GM21528 (cell line): ENCODE results near the gene TMEM179.
"Not testable (repeated sequence)": the region's sequence is repeated elsewhere in the genome, so short reads cannot be mapped to it uniquely, and the experiment has no call there.

Experiments
- ATAC-seq: cut with Tn5 transposase; IDR thresholded peaks from one replicate; pipeline ENCODE4 v1.9.1; 2021; ENCODE audit warnings: mild to moderate bottlenecking, moderate library complexity; ENCODE audit not compliant: unreplicated experiment, low FRiP score

TMEM179 gene

DNA sequence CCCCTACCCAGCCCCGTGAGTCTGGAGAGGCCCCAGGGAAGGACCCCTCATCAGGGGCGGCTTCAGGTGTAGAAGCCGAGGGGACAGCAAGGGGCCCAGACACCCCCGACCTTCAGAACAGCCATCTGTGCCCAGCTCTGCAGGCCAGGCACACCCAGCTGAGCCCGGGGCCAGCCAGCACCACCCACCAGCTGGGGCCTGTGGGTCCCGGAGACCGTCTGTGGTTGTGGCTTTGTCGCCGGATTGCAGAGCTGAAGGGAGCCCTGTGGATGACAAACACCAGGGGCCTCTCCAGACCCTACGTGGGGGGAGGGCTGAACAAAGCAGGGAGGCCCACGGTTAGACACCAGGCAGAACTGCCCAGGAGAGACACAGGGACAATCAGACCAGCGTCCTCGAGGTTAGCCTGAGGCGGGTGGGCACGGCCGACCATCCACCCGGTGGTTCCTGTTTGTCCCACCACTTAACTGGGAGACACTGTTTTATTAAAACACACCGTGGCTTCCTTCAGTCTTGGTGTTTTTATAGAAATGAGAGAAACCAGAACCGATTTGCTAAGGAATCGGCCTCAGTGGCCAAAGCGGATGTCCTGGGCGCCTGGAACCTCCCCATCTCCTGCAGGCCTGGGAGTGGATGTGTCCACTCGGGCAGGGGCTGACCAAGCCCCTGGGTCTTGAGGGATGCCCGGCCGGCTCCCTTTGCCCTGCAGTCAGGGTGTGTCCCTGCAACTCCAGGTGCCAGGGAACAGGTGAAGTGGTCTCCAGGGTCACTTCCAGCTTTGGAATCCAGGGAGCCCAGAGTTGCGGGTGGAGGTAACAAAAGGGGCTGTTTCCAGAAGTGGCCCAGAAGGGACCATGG lies 15.0 kb downstream of the TMEM179 start:
- ATAC-seq, result no peak

DNA sequence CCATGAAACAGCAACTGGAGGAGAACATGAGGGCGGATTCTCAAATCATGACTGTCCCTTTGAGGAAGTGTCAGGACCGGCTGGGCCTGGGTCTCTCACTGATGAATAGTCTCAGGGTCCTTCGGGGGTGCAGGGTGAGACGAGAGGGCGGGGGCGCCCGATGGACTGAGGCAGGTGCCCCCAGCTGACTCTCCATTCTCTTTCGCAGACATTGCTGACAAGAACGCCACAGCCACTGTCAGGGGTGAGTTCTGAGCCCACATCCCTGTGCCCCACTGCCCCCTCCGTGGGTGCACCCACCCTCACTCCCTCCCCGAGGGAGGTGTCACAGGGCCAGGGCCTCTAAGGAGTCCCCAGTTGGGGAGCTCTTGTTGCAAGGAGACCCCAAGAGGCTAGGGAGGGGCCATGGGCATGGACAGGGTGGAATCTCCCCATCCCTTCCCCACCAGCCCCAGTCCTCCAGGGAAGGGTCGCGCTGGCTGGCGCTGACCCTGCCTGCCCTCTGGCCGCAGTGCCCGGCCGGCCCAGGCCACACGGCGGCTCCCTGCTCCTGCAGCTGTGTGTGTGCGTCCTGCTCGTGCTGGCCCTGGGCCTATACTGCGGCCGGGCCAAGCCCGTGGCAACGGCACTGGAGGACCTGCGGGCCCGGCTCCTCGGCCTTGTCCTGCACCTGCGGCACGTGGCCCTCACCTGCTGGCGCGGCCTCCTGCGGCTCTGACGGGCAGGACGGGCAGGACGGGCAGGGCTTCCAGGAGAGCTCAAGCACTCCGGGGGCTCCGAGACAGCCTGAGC lies 16.3 kb downstream of the TMEM179 start:
- ATAC-seq, result no peak

DNA sequence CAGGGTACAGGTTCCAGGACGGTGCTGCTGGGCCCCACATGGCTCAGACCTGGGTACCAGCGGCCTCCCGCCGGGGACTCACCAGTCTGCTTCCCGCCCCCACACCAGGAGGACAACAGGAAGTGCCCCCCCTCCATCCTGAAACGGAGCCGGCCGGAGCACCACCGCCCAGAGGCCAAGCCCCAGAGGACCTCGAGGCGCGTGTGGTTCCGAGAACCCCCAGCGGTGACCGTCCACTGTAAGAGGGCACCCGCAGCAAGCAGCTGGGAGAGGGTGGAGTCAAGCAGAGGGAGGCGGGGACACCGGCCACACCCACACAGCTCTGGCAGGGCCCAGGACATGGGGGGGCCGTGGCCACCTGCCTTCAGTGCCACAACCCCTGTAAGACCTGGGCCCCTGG lies 16.9 kb downstream of the TMEM179 start:
- ATAC-seq, result no peak

DNA sequence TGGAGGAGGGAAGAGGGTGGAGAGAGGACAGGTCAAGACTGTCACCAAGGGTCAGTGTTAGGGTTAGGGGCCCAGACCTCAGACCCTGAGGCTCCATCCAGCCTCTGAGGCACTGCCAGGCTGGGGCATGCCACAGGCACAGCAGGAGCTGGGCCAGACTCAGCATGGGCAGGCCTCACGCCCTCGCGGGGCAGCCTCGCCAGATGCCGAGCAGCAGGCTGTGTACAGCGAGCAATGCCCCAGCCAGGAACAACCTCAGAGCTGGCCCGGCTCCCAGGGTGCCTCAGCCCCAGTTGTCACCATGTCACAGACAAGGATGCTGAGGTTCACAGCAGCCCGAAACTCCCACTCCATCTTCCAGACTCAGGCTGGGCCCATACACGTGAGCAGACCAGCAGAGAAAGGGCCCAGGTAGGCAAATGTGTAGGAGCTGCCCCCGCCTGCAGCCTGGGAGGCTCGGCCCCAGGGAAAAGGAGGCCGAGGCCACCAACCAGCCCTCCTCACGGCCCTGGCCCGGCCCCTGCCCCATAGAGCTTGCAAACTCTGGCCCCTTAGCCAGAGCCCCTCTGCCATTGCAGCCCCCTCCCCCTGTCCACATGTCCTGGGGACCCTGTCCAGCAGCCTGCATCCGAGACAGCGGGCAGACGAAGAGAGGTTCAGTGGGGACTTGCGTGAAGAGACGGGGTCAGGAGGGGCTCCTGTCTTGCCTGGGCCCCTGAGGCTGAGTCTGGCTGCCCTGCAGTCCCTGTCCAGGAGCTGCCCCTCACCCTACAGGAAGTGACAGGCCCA lies 17.5 kb downstream of the TMEM179 start:
- no peak for ATAC-seq

DNA sequence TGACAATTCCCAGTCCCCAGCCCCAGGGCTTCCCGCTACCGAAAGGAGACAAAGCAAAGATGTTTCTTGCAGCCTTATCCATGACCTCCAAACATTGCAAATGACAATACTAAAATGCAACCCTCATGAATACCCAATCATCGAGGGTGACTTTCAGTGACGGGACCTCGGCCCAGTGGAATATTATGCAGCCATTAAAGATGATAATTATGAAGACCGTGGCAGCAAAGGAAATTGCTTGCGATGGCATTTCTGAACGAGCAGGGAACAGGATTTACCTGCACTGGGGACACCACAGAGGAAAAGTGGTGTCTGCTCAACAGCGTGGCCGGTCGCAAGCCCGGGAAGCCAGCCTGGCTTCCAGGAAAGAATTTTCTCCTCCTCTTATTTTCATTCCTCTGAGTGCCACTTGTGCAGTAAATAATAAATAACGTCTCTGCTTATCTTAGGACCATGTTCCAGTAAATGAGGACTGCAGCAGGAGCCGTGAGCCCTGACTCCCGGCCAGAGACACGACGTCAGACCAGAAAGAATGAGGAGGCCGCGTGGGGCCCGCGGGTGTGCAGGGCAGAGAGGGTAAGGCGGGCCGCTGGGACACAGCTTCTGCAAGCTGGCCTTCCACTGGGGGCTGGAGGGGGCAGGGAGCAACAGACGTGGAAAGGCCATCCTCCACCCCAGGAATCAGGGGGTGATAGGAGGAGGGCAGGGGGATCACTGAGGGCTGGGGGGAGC lies 18.4 kb downstream of the TMEM179 start:
- no peak for ATAC-seq

DNA sequence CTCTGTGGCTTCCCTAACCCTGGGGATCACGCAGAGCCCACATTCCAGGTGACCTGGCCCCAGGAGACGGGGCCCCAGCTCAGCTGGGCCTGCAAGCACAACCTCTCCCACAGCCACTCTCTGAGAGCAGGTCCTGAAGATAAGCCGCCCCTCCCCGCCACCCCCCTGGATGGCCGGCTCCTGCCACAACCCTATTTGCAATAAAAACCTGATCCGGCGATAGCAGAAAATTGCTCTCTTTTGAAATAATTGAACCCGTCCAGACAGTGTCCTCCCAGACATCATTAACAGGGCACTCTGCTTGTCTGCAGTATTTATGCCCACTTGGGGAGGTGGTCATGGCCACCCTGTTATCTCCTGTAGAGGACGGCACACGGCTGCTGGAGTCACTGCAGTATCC lies 20.0 kb downstream of the TMEM179 start:
- no peak for ATAC-seq

DNA sequence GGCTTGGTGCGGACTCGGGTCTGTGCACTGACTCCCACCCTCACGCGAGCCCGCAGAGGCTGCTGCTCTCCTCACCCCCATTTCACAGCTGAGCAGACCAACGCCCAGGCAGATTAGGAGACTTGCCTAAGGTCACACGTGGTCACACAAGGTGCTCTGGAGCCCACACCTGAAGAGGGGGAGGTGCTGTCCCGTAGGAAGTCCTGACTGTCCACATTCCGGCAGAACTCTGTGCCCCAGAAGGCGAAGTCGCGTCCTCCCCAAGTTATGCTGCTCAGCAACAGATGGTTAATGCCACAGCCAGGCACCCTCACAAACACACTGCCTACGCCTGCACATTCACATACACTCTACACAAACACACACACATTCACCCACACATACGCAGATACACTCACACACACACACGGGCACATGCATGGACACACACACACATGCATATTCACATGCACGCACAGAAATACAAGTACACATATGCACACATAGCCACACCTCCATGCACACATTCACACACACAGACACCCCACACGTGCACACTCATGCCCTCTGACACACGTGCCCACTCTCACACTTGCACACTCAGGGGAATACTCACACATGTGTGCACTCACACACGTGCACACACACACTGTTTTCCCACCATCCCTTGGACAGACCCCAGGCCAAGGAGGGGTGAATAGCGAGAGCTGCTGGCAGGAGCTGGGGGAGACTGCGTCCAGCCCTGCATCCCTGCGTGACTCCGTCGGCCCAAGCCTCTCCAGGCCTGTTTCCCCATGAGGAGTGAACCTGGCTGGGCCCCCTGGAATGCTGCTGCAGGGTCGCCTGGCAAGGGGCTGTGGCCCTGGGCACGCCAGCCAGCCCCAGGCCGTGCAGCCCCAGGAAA lies 20.9 kb downstream of the TMEM179 start:
- ATAC-seq, result no peak

DNA sequence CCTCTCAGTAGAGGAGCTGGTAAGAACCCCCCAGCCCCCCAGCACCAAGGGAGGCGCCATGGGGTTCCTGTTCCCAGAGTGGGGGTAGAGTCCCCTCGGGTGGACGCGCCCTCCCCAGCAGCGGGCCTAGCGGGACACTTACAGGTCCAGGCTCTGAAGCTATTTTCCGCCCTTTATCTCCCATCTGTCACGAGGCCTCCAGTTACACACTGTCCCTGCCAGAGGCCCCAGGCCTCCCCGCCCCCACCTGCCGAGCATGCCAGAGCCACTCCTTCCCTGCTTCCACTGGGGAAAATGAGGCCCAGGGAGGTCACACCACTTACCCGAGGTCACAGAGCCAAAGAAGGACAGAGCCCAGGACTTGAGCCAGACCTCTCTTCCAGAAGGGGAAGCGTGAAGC lies 21.9 kb downstream of the TMEM179 start:
- ATAC-seq, result no peak

DNA sequence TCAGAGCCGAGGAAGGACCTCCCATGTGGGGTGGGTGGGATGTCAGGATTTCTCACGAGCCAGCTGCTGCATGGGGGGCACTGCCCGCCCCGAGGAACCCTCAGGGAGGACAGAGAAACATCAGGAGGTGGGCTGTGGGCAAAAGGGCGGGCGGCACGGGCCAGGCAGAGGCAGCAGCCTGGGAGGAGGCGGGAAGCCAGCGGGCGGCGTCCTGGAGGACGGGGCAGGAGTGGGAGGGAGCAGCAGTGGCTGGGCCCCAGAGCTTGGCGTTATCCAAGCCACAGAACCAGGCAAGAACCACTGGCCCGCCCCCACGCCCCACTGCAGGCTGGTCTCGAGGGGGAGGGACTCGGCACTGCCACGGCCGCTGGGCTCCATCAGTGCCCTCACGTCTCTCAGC lies 22.6 kb downstream of the TMEM179 start:
- no peak for ATAC-seq

DNA sequence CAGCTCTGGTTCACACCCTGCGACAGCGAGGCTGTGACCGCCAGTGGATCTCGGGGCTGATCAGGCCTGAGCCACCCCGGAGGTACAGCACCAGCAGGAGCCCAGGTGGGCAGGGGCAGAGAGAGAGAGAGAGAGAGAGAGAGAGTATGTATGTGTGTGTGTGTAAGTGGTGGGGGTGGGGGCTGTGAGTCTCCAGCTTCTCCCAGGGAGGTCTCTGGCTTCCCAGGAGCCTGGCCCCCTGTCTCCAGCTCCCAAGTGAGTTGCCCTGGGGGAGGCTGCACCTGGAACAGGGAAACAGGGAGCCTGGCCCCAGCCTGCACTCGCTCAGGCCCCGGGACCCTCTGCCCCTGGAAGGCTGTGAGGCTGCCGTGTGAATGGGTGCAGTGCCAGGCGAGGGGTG lies 23.1 kb downstream of the TMEM179 start:
- ATAC-seq, result no peak

DNA sequence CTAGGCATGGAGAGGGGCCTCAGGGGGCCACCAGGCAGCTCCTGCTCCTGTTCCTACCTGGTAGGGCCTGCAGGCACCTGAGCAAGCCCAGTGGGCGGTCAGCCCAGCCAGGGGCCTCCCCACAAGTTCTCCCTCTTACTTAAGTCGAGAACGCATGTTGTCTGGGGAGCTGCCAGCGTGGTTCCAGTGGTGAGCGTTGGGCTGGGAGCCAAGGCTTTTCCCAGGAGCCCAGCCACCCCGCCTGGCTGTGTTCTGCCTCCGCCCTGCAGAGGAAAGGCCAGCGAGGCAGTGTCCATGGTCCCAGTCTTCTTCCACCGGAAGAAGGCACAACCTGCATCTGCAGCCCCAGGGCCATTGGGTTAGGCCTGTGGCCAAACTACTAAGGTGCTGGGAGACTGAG lies 23.6 kb downstream of the TMEM179 start:
- ATAC-seq, result no peak

DNA sequence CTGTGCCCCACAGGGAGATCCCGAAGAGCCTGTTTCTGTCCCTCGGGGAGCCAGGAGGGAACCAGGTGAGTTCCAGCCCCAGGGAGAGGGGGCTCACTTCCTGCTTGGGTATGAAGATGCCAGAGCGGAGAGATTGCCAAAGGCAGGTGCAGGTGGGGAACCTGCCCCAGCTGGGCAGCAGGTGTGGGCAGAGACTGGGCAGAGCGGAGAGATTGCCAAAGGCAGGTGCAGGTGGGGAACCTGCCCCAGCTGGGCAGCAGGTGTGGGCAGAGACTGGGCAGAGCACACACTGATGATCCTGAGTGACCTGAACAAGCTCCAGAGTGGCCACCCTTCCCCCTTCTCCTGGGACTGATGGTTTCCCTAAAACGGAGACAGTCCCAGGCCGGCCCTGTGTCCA lies 24.6 kb downstream of the TMEM179 start:
- ATAC-seq, result not testable (repeated sequence)

DNA sequence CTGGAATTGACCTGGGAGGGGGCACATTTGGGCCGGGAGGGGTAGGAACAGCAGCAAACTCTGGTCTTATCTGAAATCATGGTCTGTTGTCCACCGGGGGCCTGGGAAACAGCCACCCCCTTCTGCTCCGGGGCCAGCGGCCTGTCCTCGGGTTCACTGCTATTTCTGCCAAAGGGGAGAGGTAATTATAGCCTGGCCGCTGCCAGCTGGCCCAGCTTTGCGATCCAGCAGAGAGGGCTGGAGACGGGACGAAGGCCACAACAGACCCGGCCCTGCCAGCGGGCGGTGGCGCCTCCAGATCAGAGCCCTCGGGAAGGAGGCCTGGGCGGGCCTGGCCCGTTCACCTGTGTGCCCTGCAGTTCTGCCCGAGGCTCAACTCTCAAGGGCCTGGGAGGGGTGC lies 25.1 kb downstream of the TMEM179 start, which contains the start of gene C14orf180:
C14orf180 (plus strand) TSS at position 258 of the 400 bp plus-strand sequence. CDS start 6,667 bp downstream, outside the sequence.
- no peak for ATAC-seq

DNA sequence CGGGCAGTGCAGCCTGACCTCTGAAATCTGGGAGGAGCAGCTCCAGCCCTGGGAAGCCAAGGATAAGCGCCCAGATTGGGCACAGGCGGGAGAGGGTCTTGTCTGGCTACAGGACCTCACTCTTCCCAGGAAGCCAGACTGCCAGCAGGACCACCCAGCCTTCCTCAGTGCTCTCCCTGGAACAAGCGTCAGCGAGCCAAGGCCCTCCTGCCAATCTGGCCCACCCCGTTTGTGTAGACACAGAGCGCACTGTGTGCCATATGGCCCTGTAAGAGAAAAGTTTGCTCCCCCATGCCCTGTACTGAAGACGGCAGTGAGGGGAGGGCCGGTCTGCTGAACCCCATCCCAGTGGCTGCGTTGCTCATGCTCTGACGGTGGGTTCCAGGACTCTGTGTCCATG lies 26.3 kb downstream of the TMEM179 start:
- ATAC-seq, result no peak

DNA sequence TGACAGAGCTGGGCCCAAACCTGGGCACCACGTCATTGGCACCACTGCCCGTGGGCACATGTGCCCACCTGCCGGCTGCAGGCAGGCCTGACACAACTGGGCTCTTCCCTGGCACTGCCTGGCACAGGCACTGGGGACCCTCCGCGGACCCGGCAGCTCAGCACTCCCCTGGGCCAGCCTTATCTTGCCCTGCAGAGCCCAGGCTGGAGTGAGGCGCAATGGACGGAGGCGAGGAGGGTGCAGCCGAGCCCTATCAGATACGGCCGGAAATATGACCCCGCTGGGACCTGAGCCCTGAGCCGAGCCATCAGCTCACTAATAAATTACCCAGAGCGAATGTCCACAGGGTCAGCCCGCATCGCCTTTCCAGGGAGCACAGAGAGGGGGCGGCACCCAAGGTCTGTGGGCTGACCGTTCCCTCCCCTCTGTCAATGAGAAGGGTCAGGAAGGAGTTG lies 26.7 kb downstream of the TMEM179 start:
- ATAC-seq, result no peak

DNA sequence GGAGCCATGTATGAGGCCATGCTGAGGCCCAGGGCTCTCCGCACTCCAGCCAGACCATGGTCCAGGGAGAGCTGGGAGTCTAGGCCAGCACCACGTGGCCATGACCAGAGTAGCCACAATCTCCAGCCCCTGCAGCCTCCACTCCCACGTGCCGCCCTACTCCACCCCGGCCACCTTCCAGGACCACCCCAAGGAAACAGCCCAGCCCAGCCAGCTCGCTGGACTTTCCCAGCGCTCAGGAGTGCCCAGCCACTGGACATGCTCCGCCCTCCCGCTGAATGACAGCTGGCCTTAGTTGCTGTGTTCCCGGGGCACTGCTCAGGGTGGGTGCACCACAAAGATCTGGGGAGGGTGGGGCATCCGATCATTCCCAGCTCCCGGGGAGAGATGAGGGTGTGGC lies 27.1 kb downstream of the TMEM179 start:
- no peak for ATAC-seq

DNA sequence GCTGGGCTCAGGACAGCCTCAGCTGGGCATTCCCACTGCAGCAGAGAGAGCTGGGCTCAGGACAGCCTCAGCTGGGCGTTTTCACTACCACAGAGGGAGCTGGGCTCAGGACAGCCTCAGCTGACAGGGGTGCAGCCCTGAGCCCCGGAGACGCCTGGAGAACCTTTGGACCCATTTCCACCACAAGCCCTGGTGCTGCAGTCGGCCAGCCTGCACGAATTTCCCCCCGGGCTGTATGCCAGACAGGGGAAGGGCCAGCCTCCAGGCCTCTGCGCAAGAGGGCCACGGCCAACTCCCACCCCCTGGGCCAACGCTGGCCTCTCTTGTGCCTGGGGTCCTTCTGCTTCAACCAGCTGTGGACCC lies 27.6 kb downstream of the TMEM179 start:
- ATAC-seq, result no peak

DNA sequence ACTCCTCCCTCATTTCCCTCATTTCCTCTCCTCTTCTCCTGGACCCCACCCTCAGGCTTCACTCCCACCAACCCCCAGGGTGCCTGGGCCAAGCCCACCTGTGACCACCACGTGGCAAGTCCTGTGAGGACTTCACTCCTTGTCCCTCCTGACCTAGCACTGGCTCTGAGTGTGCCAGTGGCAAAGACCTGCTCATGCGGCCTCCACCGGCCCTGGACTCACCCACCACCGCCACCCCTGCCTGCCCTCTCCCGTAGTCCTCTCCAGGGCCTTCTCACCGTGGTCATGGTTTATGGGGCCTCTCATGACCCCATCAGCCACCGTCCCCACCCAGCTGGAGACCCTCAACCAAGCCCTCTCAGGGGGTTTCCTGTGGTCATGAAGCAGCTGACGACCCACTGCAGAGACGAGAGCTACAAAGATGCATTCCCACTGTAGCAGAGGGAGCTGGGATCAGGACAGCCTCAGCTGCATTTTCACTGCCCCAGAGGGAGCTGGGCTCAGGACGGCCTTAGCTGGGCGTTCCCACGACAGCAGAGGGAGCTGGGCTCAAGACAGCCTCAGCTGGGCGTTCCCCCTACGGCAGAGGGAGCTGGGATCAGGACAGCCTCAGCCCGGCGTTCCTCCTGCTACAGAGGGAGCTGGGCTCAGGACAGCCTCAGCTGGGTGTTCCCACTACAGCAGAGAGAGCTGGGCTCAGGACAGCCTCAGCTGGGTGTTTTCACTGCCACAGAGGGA lies 28.2 kb downstream of the TMEM179 start:
- ATAC-seq, result no peak
